ENCODE data around the gene CHN1.

CHN1 gene

DNA sequence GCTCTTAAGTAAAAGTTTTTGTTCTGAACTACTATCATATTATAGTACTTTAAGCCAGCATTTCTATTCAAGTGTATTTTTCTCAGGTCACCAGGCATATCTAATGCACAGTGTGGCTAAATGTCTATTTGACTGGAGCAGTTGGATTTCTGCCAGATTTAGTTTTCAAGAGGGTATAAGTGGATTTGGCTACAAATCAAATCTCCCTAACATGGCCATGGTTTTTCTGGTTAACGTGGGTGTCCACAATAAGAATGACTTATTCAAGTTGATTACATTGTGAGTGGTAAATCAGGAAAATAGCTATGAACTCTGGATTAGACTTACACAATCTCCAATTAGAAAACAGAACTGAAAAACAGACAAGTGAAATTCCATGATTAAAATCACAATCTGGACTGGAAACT, 5.7 kb upstream of the CHN1 start:
- peak overlapping the region; percentile 18; the same call in 1 of the 2 replicates for H3K27ac ChIP-seq
- TF ChIP-seq, protein P1, sequence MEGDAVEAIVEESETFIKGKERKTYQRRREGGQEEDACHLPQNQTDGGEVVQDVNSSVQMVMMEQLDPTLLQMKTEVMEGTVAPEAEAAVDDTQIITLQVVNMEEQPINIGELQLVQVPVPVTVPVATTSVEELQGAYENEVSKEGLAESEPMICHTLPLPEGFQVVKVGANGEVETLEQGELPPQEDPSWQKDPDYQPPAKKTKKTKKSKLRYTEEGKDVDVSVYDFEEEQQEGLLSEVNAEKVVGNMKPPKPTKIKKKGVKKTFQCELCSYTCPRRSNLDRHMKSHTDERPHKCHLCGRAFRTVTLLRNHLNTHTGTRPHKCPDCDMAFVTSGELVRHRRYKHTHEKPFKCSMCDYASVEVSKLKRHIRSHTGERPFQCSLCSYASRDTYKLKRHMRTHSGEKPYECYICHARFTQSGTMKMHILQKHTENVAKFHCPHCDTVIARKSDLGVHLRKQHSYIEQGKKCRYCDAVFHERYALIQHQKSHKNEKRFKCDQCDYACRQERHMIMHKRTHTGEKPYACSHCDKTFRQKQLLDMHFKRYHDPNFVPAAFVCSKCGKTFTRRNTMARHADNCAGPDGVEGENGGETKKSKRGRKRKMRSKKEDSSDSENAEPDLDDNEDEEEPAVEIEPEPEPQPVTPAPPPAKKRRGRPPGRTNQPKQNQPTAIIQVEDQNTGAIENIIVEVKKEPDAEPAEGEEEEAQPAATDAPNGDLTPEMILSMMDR (conservative IDR thresholded peaks at IDR 0.05), result no peak

DNA sequence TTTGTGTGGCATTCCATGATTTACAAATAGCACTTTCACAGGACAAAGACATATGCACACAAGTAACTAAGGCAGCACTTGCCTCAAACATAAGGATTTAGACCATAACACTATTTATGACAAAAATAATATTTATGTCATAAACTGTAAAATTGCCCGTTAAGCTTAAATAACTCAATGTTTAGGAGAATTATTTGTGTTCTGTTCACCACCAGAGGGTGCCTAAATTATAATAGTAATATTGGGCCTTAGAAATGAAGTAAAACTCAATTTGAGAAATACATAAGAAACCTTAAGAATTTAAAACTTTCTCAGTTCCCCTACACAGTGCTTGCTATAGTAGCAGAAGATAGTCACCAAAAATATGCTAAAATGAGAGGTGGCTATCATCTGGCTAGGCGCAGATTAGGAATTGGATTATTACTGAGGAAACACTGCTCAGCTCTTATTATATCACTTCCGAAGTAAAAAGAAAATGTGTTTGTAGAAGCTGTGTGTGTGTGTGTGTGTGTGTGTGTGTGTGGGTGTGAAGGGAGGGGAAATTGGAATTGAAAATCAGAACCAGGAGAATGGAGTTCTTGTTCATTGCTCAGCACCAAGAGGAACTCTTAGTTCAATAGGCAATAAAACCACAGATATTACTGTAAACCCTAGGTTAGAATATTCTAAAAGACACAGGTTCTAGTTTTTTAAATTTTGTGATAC, 4.9 kb upstream of the CHN1 start:
- H3K27ac ChIP-seq, result peak overlapping the region; percentile 18; the same call in 1 of the 2 replicates
- TF ChIP-seq, protein P1 (conservative IDR thresholded peaks at IDR 0.05), result no peak

DNA sequence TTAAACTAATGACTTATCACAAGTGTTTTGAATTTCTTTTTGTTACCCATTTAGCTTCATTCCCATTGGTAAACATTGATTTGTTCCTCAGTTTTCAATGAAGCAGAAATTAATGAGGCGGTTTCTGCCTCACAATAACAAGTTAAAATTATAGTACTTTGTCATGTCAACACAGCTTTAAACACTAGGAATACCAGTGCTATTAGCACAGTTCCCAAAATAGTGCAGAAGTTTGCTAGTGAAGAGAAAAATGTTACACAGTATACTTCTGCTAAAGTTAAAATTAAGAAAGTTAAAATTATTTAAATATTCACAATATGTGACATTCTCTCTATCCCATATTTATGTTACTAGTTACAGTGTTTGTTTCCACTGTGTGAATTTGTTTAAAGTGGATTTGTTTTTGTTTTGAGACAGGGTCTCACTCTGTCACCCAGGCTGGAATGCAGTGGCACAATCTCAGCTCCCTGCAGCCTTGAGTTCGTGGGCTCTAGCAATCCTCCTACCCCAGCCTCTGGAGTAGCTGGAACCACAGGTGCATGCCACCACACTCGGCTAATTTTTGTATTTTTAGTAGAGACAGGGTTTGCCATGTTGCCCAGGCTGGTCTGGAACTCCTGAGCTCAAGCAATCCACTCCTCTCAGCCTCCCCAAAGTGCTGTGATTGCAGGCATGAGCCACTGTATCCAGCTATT, 3.8 kb upstream of the CHN1 start:
- no peak overlapping the region for H3K27ac ChIP-seq
- TF ChIP-seq, protein P1 (conservative IDR thresholded peaks at IDR 0.05), result no peak

DNA sequence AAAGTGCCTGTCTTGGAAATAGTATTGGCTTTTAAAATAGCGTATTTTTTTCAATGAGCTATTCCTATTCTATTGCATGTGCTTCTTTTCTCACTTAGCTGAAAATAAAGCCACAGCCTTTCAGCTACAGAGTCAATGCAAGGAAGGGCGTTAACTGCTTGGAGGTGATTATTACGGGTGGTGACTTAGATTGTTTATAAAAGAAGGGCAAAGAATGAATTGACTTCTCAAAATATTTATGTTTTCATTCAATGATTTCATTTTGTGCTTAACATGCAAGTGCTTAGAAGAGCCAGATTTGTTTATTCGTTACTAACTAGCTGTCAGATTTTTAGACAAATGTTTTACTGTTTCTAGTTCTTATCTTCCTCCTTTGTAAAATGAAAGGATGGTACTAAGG, 2.8 kb upstream of the CHN1 start:
- H3K27ac ChIP-seq, result no peak overlapping the region
- TF ChIP-seq, protein P1 (conservative IDR thresholded peaks at IDR 0.05), result no peak

DNA sequence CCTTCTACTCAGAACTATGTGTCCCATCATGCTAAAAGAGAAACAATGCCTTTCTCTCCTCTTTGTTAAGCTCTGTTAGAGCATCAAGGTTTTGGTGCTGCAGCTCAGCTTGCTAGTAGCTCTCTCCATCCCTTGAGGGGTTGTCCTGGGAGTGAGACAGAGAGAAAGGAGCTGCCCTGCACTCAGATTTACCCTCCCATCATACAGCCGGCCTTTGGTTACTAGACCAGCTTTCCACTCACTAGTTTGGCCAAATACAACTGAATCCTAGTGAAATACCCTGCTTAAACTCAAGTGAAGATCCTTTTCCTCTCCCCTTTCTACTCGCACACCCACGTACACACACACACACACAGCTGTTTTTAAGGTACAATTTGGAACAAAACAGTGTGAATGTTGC, 2.3 kb upstream of the CHN1 start:
- TF ChIP-seq, protein P1 (conservative IDR thresholded peaks at IDR 0.05), result no peak
- H3K27ac ChIP-seq, result no peak overlapping the region

DNA sequence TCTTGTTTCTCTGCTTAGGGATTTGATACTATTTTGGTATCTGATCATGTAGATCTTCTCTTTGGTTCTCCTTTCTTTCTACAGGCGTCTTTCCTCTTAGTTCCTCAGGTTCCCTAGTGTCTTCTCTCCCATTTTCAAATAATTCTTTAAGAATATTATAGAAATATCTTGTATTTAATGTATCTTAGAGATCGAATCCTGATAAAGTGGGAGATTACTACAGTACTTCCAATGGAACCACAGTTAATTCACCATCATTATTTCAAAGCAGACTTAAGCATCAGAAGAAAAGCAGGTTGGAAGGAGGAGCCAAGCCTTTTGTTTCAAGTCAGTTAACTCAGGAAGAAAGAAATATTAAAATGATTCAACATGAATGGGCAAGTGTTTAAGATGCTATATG, 1.1 kb upstream of the CHN1 start:
- TF ChIP-seq, protein P1 (conservative IDR thresholded peaks at IDR 0.05), result no peak
- peak overlapping the region; percentile 92 for H3K27ac ChIP-seq

DNA sequence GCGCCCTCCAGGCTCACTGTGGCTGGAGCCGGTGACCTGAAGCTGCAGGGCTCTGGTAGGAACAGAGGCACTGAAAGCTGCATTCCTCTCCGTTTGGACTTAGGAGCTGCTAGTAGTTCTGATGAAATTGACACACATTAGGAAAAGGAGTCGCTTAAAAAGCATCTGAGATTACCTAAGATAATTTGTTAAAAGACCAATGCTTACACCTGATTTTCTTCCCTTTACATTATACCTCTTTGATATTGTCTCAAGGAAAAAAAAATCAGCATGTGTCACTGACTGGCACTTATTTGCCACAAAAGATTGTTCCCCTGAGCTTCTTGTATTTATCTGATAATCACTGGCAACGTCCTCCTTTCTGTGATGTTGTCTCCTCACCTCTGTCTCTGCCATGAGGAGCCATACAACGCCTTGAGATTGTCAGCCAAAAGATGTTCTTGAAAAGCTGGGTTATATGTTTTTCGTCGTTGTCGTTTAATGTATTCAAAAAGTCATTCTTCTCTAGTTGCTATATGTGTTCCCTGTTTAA, 618 bp upstream of the CHN1 start:
- H3K27ac ChIP-seq, result peak overlapping the region; percentile 92
- TF ChIP-seq, protein P1 (conservative IDR thresholded peaks at IDR 0.05), result no peak

Data from VCaP (cell line).